Dermis microvascular lymphatic vessel endothelial cell (primary cell): Measurements from ENCODE around the gene FMO2. TPM values are rescaled to one million over a fixed set of nuclear protein-coding genes. Genes with fewer than 3 reads are reported as not detected.

Source experiments
- DNase-seq, 2 donors: peaks; one replicate each; pipeline versions ENCODE4 v3.0.0 to v3.0.0-alpha.2; 2010; ENCODE audit warnings: low read depth in 2 of 2
- total RNA-seq: library from RNA; depleted of rRNA; stranded (reverse); fragments of >200 nt; gene quantifications from 2 replicates; pipeline ENCODE4 v1.2.1, GENCODE V29; 2014

The FMO2 gene
- total RNA-seq, 1 donor from 2014 or later: not detected

GRCh38 chr1:171256940-171257606 lies 72.0 kb downstream of the FMO2 start:
- no peak for DNase-seq

GRCh38 chr1:171257607-171258076 lies 72.5 kb downstream of the FMO2 start:
- DNase-seq: no peak

GRCh38 chr1:171258429-171258828 lies 73.3 kb downstream of the FMO2 start:
- DNase-seq: no peak

GRCh38 chr1:171258943-171259342 lies 73.8 kb downstream of the FMO2 start:
- no peak for DNase-seq

Other genes starting within 250 kb of the FMO2 start
- not detected in 2 replicates for gene MROH9, start 249.8 kb upstream of the FMO2 start, total RNA-seq
- under 0.01 and 0.13 TPM in 2 replicates for gene FMO3, start 94.4 kb upstream of the FMO2 start, total RNA-seq
- not detected in 2 replicates for gene FMO1, start 63.2 kb downstream of the FMO2 start, total RNA-seq
- gene FMO4, start 128.9 kb downstream of the FMO2 start, total RNA-seq: 0.51 and 0.63 TPM in 2 replicates